Hepatocyte (in vitro differentiated cells): ENCODE measurements around the gene TSR3.

Source experiments
- CTCF ChIP-seq: fragments of 200-600 bp; sonication (generic); IDR thresholded peaks from 2 replicates; pipeline ENCODE4 v1.5.1; 2016; ENCODE audit warnings: antibody characterized with exemption, mild to moderate bottlenecking; ENCODE audit not compliant: poor library complexity
- EZH2 ChIP-seq: fragments of 200-600 bp; sonication (generic); IDR thresholded peaks from 2 replicates; pipeline ENCODE4 v1.6.1; 2016; ENCODE audit warnings: antibody characterized with exemption, mild to moderate bottlenecking, borderline replicate concordance
- EZH2phosphoT487 ChIP-seq: fragments of 200-600 bp; sonication (generic); IDR thresholded peaks from one replicate; pipeline ENCODE4 v1.6.1; 2018; ENCODE audit warnings: antibody characterized with exemption, mild to moderate bottlenecking, low read depth, moderate library complexity; ENCODE audit not compliant: unreplicated experiment, severe bottlenecking

GRCh38 chr16:1390239-1390779 is 38.6 kb upstream of the TSR3 start:
- TF ChIP-seq CTCF (no peak), EZH2phosphoT487 (no peak), EZH2 (no peak)
